Suppressor macrophage (primary cell): ENCODE results near the gene TMEM219.
"Not testable (repeated sequence)": the region's sequence is repeated elsewhere in the genome, so short reads cannot be mapped to it uniquely, and the experiment has no call there.

ENCODE experiments used
- DNase-seq, 4 experiments: peaks; one replicate each; pipeline ENCODE4 v3.0.0-alpha.2; 2020 to 2022

Gene TMEM219

GRCh38 chr16:30012598-30012997, 50.7 kb downstream of the TMEM219 start:
- DNase-seq, result not testable (repeated sequence)

- DNase-seq, result not testable (repeated sequence)
Observed at GRCh38 chr16:30015450-30015849, 53.6 kb downstream of the TMEM219 start.

- DNase-seq, result no peak
Observed at GRCh38 chr16:30016555-30017276, 54.8 kb downstream of the TMEM219 start.

- no peak for DNase-seq
Observed at GRCh38 chr16:30017277-30017656, 55.4 kb downstream of the TMEM219 start.

- DNase-seq, result not testable (repeated sequence)
Observed at GRCh38 chr16:30017937-30018336, 56.1 kb downstream of the TMEM219 start.

- no peak for DNase-seq
Observed at GRCh38 chr16:30018731-30019158, 56.9 kb downstream of the TMEM219 start.
